Tibial artery (tissue), 4 donors: ENCODE measurements around the gene S100A14.
"Not testable (repeated sequence)": the region's sequence is repeated elsewhere in the genome, so short reads cannot be mapped to it uniquely, and the experiment has no call there.

Source experiments
- DNase-seq, 2 donors: peaks; one replicate each; pipeline ENCODE4 v3.0.0-alpha.2; 2019
- H3K27ac ChIP-seq, 2 donors: fragments of 200-600 bp; sonication (generic) in 1 of 2; 1 replicate in 1 of 2; 2 replicates in 1 of 2; pipeline ENCODE4 v1.5.1; 2018 to 2019; ENCODE audit warnings: mild to moderate bottlenecking in 1 of 2
- H3K27me3 ChIP-seq, 2 donors: fragments of 200-600 bp; sonication (generic) in 1 of 2; one replicate each; pipeline versions ENCODE4 v1.5.1 to v1.6.0; 2016 to 2019
- H3K36me3 ChIP-seq, 3 donors: fragments of 200-600 bp; sonication (generic) in 2 of 3; one replicate each; pipeline ENCODE4 v1.5.1; 2016 to 2019; ENCODE audit warnings: mild to moderate bottlenecking in 2 of 3
- H3K4me1 ChIP-seq, 4 donors: fragments of 200-600 bp; sonication (generic) in 2 of 4; 1 replicate in 3 of 4; 2 replicates in 1 of 4; pipeline ENCODE4 v1.5.1; 2016 to 2019
- H3K4me3 ChIP-seq, 2 donors: fragments of 200-600 bp; sonication (generic) in 1 of 2; 1 replicate in 1 of 2; 2 replicates in 1 of 2; pipeline ENCODE4 v1.5.1; 2018 to 2019; ENCODE audit warnings: mild to moderate bottlenecking in 2 of 2
- H3K9me3 ChIP-seq, 3 donors: fragments of 200-600 bp; sonication (generic) in 1 of 3; one replicate each; pipeline ENCODE4 v1.5.1; 2016 to 2019
- CTCF ChIP-seq, 2 experiments: fragments of 200-600 bp in 1 of 2; fragments of 450-650 bp in 1 of 2; IDR thresholded peaks; one replicate each; pipeline ENCODE4 v1.5.1; 2017 to 2019; ENCODE audit warnings: antibody characterized with exemption in 2 of 2, mild to moderate bottlenecking in 1 of 2, moderate library complexity in 1 of 2
- intact Hi-C: fragments of 100-400 bp; cut with DNase I; formaldehyde crosslinking; loops from one replicate; pipeline ENCODE4 v1.15.0; 2023; ENCODE audit warnings: low total_unique reads

S100A14 gene

GRCh38 chr1:153643816-153644215, 27.7 kb upstream of the S100A14 start:
- TF ChIP-seq CTCF (IDR thresholded peaks at IDR 0.05) = no peak
- Histone ChIP-seq H3K4me3 (no peak overlapping the region), H3K27ac (peak overlapping the region; percentile 10 to 32), H3K9me3 (no peaks in the 10 kb centered on the region), H3K4me1 (peaks cover 0 to 20% (median 4%) of the 10 kb centered on the region in 4 donors), H3K36me3 (peaks cover 70 to 82% (median 74%) of the 10 kb centered on the region in 3 donors), H3K27me3 (no peaks in the 10 kb centered on the region)
- no peak for DNase-seq
- intact Hi-C loops = no loop called here

- intact Hi-C loops = no loop called here
- Histone ChIP-seq H3K27ac (peak overlapping the region; percentile 10 to 32), H3K36me3 (peaks cover 77 to 89% (median 81%) of the 10 kb centered on the region in 3 donors), H3K4me3 (no peak overlapping the region), H3K27me3 (no peaks in the 10 kb centered on the region), H3K4me1 (peaks cover 0 to 24% (median 4%) of the 10 kb centered on the region in 4 donors), H3K9me3 (no peaks in the 10 kb centered on the region)
- peak in 1 of 2 donors; percentile 54 for DNase-seq
- no peak for TF ChIP-seq CTCF (IDR thresholded peaks at IDR 0.05)
Measured at GRCh38 chr1:153643100-153643499, 27.0 kb upstream of the S100A14 start.

GRCh38 chr1:153642161-153642560, 26.0 kb upstream of the S100A14 start:
- Histone ChIP-seq H3K27ac (no peak overlapping the region), H3K36me3 (peaks cover 87 to 99% (median 91%) of the 10 kb centered on the region in 3 donors), H3K4me1 (peaks cover 0 to 32% (median 8%) of the 10 kb centered on the region in 4 donors), H3K9me3 (no peaks in the 10 kb centered on the region), H3K27me3 (no peaks in the 10 kb centered on the region), H3K4me3 (no peak overlapping the region)
- intact Hi-C loops = no loop called here
- peak in 1 of 2 donors; percentile 51 for DNase-seq
- TF ChIP-seq CTCF (IDR thresholded peaks at IDR 0.05) = no peak

GRCh38 chr1:153640861-153641260, 24.7 kb upstream of the S100A14 start:
- H3K27me3 ChIP-seq = no peaks in the 10 kb centered on the region
- no peak overlapping the region for H3K4me3 ChIP-seq
- intact Hi-C loops = no loop called here
- H3K4me1 ChIP-seq = peaks cover 0 to 45% (median 16%) of the 10 kb centered on the region in 4 donors
- H3K27ac ChIP-seq = no peak overlapping the region
- no peak for DNase-seq
- TF ChIP-seq CTCF (IDR thresholded peaks at IDR 0.05) = no peak
- no peaks in the 10 kb centered on the region for H3K9me3 ChIP-seq
- H3K36me3 ChIP-seq = peaks cover 90 to 99% (median 96%) of the 10 kb centered on the region in 3 donors

GRCh38 chr1:153640213-153640612, 24.1 kb upstream of the S100A14 start:
- Histone ChIP-seq H3K4me1 (peaks cover 0 to 52% (median 22%) of the 10 kb centered on the region in 4 donors), H3K36me3 (peaks cover 84 to 92% (median 89%) of the 10 kb centered on the region in 3 donors)
- H3K4me3 ChIP-seq, H3K9me3 ChIP-seq, intact Hi-C loops, H3K27me3 ChIP-seq, H3K27ac ChIP-seq: not testable (repeated sequence)
- DNase-seq = peak in 1 of 2 donors; percentile 25

GRCh38 chr1:153639280-153639679, 23.2 kb upstream of the S100A14 start:
- peak in 1 of 2 donors; percentile 44 for DNase-seq
- H3K4me3 ChIP-seq = no peak overlapping the region
- H3K36me3 ChIP-seq = peaks cover 77 to 83% (median 81%) of the 10 kb centered on the region in 3 donors
- H3K9me3 ChIP-seq = no peaks in the 10 kb centered on the region
- H3K27ac ChIP-seq = no peak overlapping the region
- H3K4me1 ChIP-seq = peaks cover 0 to 56% (median 26%) of the 10 kb centered on the region in 4 donors
- H3K27me3 ChIP-seq = no peaks in the 10 kb centered on the region
- intact Hi-C loops = no loop called here
- no peak for TF ChIP-seq CTCF (IDR thresholded peaks at IDR 0.05)
